HL-60 (cell line): ENCODE measurements around the gene FLACC1.

ENCODE experiments used
- CTCF ChIP-seq: IDR thresholded peaks from one replicate; pipeline ENCODE4 v1.5.1; 2011; ENCODE audit warnings: low read length, control low read depth, inconsistent platforms; ENCODE audit not compliant: insufficient read depth
- REST ChIP-seq: IDR thresholded peaks from 2 replicates; pipeline ENCODE4 v1.6.1; 2012; ENCODE audit warnings: low read depth; ENCODE audit not compliant: insufficient replicate concordance

GRCh38 chr2:201344663-201345366, 12.3 kb downstream of the FLACC1 start:
- no peak for TF ChIP-seq REST
- no peak for TF ChIP-seq CTCF
